ENCODE measurements around the gene G0S2.

The G0S2 gene

GRCh38 chr1:209714338-209714737 lies 39.1 kb downstream of the G0S2 start:
- TF ChIP-seq CTCF (IDR thresholded peaks at IDR 0.05; ENCODE audit: insufficient read depth, low read depth, low read length, missing control alignments), result no peak
- H3K4me3 ChIP-seq (ENCODE audit: low read length), result no peak overlapping the region
- DNase-seq (ENCODE audit: low read depth), result no peak

GRCh38 chr1:209715314-209715713 lies 40.1 kb downstream of the G0S2 start:
- H3K4me3 ChIP-seq (ENCODE audit: low read length), result no peak overlapping the region
- TF ChIP-seq CTCF (IDR thresholded peaks at IDR 0.05; ENCODE audit: insufficient read depth, low read depth, low read length, missing control alignments), result no peak
- DNase-seq (ENCODE audit: low read depth), result peak; percentile 69

GRCh38 chr1:209717818-209718217 lies 42.6 kb downstream of the G0S2 start:
- TF ChIP-seq CTCF (IDR thresholded peaks at IDR 0.05; ENCODE audit: insufficient read depth, low read depth, low read length, missing control alignments), result no peak
- no peak overlapping the region for H3K4me3 ChIP-seq (ENCODE audit: low read length)
- no peak for DNase-seq (ENCODE audit: low read depth)

GRCh38 chr1:209720326-209720725 lies 45.1 kb downstream of the G0S2 start:
- no peak for DNase-seq (ENCODE audit: low read depth)
- H3K4me3 ChIP-seq (ENCODE audit: low read length), result no peak overlapping the region
- no peak for TF ChIP-seq CTCF (IDR thresholded peaks at IDR 0.05; ENCODE audit: insufficient read depth, low read depth, low read length, missing control alignments)

GRCh38 chr1:209720826-209721225 lies 45.6 kb downstream of the G0S2 start:
- TF ChIP-seq CTCF (IDR thresholded peaks at IDR 0.05; ENCODE audit: insufficient read depth, low read depth, low read length, missing control alignments), result no peak
- H3K4me3 ChIP-seq (ENCODE audit: low read length), result no peak overlapping the region
- no peak for DNase-seq (ENCODE audit: low read depth)

GRCh38 chr1:209721323-209721722 lies 46.1 kb downstream of the G0S2 start:
- DNase-seq (ENCODE audit: low read depth), result no peak
- TF ChIP-seq CTCF (IDR thresholded peaks at IDR 0.05; ENCODE audit: insufficient read depth, low read depth, low read length, missing control alignments), result no peak
- no peak overlapping the region for H3K4me3 ChIP-seq (ENCODE audit: low read length)

GRCh38 chr1:209723265-209723664 lies 48.1 kb downstream of the G0S2 start:
- no peak for TF ChIP-seq CTCF (IDR thresholded peaks at IDR 0.05; ENCODE audit: insufficient read depth, low read depth, low read length, missing control alignments)
- no peak overlapping the region for H3K4me3 ChIP-seq (ENCODE audit: low read length)
- peak; percentile 58 for DNase-seq (ENCODE audit: low read depth)
